ENCODE results near the gene ZNF428.
A peak's percentile ranks its signal among the peaks of the same experiment; 100 is the strongest.

The ZNF428 gene

DNA sequence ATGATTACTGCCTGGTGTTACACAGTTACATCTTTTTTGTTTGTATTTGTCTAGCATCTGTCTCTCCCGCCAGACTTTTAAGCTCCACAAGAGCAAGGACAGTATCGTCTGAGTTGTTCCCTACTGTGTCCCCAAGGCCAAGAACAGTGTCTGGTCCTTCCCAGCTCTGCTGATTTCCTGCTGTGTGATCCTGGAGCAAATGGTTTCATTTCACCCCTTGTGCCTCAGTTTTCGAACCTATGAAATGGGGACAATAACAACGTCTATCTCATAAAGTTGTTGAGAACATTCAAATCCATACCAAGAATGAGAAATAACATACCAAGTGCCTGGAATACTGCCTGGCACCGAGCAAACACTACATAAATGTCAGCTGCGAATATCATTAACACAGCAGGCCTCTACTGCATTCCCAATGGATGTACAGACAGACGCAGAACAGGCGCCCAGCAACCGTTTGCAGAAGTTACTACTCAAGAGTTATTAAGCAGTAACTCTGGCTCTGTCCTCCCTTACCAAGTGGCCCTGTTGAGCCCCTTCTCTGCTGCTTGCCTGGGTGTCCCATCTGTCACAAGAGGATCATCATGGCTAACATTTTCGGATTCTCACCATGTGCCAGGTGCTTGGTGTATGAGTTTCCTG lies 55.5 kb downstream of the ZNF428 start:
- H3K9me2 ChIP-seq (ENCODE audit: low read depth, low read length): no peaks in the 10 kb centered on the region
- TF ChIP-seq EZH2 (IDR thresholded peaks at IDR 0.05; ENCODE audit: borderline replicate concordance, low read length): no peak
- TF ChIP-seq, protein P1, sequence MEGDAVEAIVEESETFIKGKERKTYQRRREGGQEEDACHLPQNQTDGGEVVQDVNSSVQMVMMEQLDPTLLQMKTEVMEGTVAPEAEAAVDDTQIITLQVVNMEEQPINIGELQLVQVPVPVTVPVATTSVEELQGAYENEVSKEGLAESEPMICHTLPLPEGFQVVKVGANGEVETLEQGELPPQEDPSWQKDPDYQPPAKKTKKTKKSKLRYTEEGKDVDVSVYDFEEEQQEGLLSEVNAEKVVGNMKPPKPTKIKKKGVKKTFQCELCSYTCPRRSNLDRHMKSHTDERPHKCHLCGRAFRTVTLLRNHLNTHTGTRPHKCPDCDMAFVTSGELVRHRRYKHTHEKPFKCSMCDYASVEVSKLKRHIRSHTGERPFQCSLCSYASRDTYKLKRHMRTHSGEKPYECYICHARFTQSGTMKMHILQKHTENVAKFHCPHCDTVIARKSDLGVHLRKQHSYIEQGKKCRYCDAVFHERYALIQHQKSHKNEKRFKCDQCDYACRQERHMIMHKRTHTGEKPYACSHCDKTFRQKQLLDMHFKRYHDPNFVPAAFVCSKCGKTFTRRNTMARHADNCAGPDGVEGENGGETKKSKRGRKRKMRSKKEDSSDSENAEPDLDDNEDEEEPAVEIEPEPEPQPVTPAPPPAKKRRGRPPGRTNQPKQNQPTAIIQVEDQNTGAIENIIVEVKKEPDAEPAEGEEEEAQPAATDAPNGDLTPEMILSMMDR (IDR thresholded peaks at IDR 0.05; ENCODE audit: low read length): no peak
- H3K9me3 ChIP-seq (ENCODE audit: low read length): no peaks in the 10 kb centered on the region
- H3K79me2 ChIP-seq (ENCODE audit: insufficient read depth, low read length): no peaks in the 10 kb centered on the region
- H3F3A ChIP-seq (ENCODE audit: insufficient read depth, low read length): no peaks in the 10 kb centered on the region
- no peak overlapping the region for H3K4me3 ChIP-seq (ENCODE audit: low read depth, low read length, poor library complexity, severe bottlenecking)
- peak overlapping the region; percentile 72 for H3K27ac ChIP-seq (ENCODE audit: low read depth, low read length, poor library complexity, severe bottlenecking)
- H2AFZ ChIP-seq (ENCODE audit: low read length): no peak overlapping the region
- H3K4me1 ChIP-seq (ENCODE audit: insufficient read depth, low read length, severe bottlenecking): peaks cover 28% of the 10 kb centered on the region
- H3K9ac ChIP-seq (ENCODE audit: low read length): no peak overlapping the region
- peaks cover 14% of the 10 kb centered on the region; the same call in 1 of the 2 replicates for H3K36me3 ChIP-seq (ENCODE audit: insufficient read depth, low read length)
- no peaks in the 10 kb centered on the region for H4K20me1 ChIP-seq (ENCODE audit: insufficient read depth, low read length)
- no peak overlapping the region for H3K4me2 ChIP-seq (ENCODE audit: low read length)
- H3K27me3 ChIP-seq (ENCODE audit: insufficient read depth, low read length): no peaks in the 10 kb centered on the region

DNA sequence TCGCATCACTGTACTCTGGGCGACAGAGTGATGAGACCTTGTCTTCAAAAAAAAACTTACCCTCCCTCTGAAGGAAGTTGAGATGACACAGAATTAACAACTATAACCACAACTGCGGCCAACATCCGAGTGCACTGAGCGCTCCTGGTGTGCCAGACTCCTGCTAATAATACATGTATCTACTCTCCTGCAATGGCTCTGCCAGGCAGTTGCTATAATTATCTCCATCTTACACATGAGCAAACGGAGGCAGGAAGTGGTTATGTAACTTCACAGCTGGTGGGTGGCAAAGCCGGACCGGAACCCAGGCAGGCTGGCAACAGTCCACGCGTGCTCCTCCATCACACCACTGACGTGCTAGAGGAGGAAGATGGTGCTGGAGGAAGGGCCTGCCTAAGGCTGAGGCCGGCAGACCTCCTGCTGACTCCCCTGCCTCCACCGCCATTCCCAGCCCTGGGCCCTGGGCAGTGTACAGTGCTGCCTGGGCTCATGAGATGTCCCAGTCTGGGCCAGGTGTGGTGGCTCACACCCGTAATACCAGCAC lies 56.7 kb downstream of the ZNF428 start:
- Histone ChIP-seq H3K27me3 (ENCODE audit: insufficient read depth, low read length) (no peaks in the 10 kb centered on the region), H3K9me2 (ENCODE audit: low read depth, low read length) (no peaks in the 10 kb centered on the region), H3K36me3 (ENCODE audit: insufficient read depth, low read length) (peaks cover 14% of the 10 kb centered on the region; the same call in 1 of the 2 replicates), H3K9ac (ENCODE audit: low read length) (no peak overlapping the region), H3K27ac (ENCODE audit: low read depth, low read length, poor library complexity, severe bottlenecking) (peak overlapping the region; percentile 72), H3F3A (ENCODE audit: insufficient read depth, low read length) (no peaks in the 10 kb centered on the region), H3K9me3 (ENCODE audit: low read length) (no peaks in the 10 kb centered on the region), H2AFZ (ENCODE audit: low read length) (no peak overlapping the region), H4K20me1 (ENCODE audit: insufficient read depth, low read length) (no peaks in the 10 kb centered on the region), H3K4me3 (ENCODE audit: low read depth, low read length, poor library complexity, severe bottlenecking) (no peak overlapping the region), H3K79me2 (ENCODE audit: insufficient read depth, low read length) (no peaks in the 10 kb centered on the region), H3K4me1 (ENCODE audit: insufficient read depth, low read length, severe bottlenecking) (peaks cover 28% of the 10 kb centered on the region), H3K4me2 (ENCODE audit: low read length) (peak overlapping the region; percentile 5; the same call in 1 of the 2 replicates)
- no peak for TF ChIP-seq EZH2 (IDR thresholded peaks at IDR 0.05; ENCODE audit: borderline replicate concordance, low read length)
- TF ChIP-seq, protein P1 (IDR thresholded peaks at IDR 0.05; ENCODE audit: low read length): no peak

DNA sequence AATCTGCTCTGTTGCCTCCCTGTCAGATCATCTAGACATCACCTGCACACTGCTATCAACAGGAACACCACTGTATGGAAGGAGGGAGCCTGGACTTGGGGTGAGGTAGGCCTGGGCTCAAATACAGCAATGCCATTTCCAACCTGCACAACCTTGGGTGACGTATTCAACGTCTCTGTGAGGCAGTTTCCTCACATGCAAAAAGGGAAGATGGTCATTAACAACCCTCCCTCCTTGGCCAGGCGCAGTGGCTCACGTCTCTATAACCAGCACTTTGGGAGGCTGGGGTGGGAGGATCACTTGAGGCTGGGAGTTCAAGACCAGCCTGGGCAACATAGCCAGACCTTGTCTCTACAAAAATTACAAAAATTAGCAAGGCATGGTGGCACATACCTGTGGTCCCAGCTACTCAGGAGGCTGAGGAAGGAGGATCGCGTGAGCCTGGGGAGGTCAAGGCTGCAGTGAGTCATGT lies 57.2 kb downstream of the ZNF428 start:
- no peak for TF ChIP-seq EZH2 (IDR thresholded peaks at IDR 0.05; ENCODE audit: borderline replicate concordance, low read length)
- TF ChIP-seq, protein P1 (IDR thresholded peaks at IDR 0.05; ENCODE audit: low read length): no peak
- no peak overlapping the region for H3K4me3 ChIP-seq (ENCODE audit: low read depth, low read length, poor library complexity, severe bottlenecking)
- peak overlapping the region; percentile 72 for H3K27ac ChIP-seq (ENCODE audit: low read depth, low read length, poor library complexity, severe bottlenecking)
- H3K9ac ChIP-seq (ENCODE audit: low read length): no peak overlapping the region
- no peaks in the 10 kb centered on the region for H3K27me3 ChIP-seq (ENCODE audit: insufficient read depth, low read length)
- no peaks in the 10 kb centered on the region for H3F3A ChIP-seq (ENCODE audit: insufficient read depth, low read length)
- H3K4me2 ChIP-seq (ENCODE audit: low read length): peak overlapping the region; percentile 5; the same call in 1 of the 2 replicates
- no peaks in the 10 kb centered on the region for H3K9me2 ChIP-seq (ENCODE audit: low read depth, low read length)
- no peak overlapping the region for H2AFZ ChIP-seq (ENCODE audit: low read length)
- H4K20me1 ChIP-seq (ENCODE audit: insufficient read depth, low read length): no peaks in the 10 kb centered on the region
- H3K79me2 ChIP-seq (ENCODE audit: insufficient read depth, low read length): no peaks in the 10 kb centered on the region
- H3K36me3 ChIP-seq (ENCODE audit: insufficient read depth, low read length): peaks cover 14% of the 10 kb centered on the region; the same call in 1 of the 2 replicates
- no peaks in the 10 kb centered on the region for H3K9me3 ChIP-seq (ENCODE audit: low read length)
- peaks cover 28% of the 10 kb centered on the region for H3K4me1 ChIP-seq (ENCODE audit: insufficient read depth, low read length, severe bottlenecking)

All from OCI-LY1 (cell line).